Fibroblast of skin of back (primary cell): ENCODE measurements around the gene CAMTA1.
"Not testable (repeated sequence)": the region's sequence is repeated elsewhere in the genome, so short reads cannot be mapped to it uniquely, and the experiment has no call there.

Experiments
- DNase-seq: peaks from one replicate; pipeline ENCODE4 v3.0.0-alpha.2; 2013

Gene CAMTA1

DNA sequence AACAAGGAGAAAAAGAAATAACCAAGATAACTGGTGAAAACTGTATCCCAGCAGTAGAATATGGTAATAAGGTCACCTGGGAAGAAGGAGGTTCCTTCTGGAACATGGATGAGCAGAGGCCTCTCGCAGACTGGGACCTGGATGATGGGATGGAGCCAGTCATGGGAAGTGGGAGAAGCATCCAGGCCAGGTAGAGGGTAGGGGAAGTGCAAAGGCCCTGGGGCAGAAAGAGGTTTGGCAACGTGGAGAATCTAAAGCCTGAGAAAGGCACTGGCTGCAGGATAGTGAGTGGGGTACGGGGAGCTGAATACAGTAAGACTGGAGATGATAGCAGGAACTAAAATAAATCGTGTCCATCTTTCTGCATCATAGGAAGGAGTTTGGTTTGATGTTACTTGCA, 889.7 kb downstream of the CAMTA1 start:
- no peak for DNase-seq

DNA sequence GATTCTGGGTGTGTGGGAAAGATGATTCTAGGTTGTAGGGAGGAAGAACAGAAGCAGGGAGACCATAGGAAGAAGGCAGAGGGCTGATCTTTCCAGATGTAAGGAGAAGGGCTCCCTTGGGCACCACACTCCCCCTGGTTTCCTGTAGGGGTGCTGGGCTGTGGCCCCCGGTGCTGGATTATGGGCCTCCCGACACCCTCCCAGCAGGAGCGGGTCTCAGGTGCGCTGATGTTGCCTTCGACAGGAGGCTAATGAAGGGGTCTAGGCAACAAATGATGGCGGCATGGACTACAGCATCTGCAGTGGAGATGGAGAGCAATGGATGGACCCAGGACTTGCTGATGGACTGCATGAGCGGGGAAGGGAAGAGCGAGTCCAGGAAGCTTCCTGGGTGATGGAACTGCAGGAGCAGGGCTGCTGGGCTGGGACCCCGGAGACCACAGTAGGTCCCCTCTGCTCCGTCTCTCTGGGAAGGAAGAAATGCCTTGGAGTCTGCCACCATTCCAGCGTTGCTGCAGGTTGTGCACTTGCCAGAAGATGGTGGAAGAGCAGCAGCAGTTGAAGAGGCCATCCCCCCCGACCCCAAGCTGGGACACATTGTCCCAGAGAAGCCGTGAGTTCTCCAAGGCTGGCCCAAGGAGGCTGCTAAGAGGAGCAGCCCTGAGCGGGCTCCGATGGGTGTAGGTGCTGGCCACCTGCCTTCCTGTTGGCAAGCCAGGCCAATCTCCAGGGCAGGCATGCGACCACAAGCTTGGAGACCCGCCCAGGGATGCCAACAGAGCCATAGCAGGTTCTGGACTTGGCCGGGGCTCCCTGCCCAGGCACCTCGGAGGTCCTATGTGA, 890.4 kb downstream of the CAMTA1 start:
- no peak for DNase-seq

DNA sequence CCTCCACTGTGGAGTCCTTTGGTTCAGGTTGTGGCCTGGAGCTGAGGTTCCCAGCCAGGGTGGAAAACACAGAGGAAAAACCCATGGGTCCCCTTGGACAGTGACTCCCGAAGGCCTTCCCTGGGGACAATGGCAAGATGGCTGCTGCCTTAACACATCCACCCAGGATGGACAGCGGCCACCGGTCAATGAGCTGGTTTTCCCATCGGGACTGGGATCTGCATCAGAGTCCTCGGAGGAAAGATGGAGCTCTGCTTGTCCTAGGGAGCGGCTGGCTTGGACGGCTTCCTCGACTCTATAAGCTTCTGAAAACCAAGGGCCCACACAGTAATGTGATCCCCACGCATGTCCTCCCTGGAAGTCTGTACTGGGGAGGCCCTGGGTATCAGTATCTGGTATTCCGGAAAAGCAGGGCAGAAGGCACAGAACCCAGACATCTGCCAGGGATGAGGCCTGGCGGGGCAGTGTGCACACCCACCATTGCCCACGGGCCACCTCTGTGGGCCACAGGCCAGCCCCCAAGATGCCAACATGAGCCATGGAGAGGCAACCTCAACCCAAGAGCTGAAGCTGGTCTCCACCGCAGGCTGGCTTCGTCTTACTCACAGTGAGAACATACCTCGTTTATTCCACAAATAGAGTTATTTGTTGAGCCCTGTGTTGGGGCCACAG, 891.2 kb downstream of the CAMTA1 start:
- DNase-seq, result no peak

DNA sequence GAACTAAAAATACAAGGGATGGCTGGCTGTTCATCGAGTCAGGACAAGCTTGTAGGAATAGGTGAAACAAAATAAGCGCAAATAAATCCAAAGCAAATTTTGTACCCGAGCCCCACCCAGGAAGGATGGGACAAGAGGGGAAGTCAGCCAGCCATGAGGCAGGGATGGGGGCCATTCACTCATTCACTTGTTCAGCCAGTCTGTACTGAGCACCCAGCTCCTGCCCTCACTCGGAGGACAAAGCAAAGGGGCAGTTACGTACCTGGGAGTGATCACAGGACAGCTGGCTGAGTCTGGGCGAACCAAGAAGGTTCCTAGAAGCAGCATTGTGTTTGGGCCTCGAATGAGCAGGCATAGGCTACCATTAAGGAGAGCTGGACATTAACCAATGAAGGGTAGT, 891.9 kb downstream of the CAMTA1 start:
- DNase-seq, result no peak

DNA sequence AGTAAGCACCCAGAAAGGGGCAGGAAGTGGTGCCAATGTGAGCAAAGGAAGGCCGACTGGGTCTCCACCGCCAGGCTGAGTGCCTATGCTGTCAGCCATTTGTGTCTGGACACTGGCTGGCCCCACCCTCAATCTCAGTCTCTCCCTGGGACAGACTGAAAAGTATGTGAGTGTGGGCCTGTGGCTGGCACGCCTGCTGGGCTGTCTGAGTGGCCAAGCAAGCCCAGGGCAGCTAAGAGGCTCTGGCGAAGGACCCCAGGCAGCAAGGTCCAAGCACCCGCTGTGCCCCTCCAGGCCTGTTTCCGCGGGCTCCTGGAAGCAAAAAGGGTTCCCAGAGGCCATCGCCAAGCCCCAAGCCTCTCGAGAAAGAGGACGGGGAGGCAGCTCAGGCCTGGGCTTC, 892.6 kb downstream of the CAMTA1 start:
- no peak for DNase-seq

DNA sequence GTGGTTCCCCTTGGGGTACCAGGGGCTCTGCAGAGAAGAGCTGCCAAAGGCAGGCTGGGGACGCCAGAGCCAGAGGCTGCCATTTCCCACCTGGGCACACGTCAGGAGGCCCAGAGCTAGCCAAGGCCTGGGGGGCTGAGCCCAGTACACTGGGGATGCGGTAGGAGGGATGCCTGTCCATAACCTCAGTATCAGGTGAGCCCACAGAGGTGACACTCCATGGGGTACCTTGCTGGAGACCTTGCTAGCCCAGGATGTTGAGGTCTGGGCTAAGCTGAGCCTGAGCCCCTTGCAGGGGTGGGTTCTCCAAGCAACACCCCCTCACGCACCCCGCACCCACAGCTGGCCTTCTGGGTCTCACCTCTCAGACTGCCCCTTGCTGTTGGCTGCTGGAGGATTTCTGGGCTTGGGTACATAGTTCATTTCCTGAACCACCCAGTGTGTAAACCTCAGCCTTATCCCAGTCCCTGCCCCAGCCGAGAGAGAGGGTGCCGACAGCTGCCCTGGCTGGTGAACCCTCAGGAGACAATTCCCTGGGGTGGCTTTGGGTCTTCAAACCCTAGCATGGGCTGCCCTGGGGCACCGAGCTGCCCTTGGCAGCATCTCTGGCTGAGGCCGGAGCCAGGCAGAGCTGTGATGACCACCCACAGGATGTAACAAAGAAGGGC, 893.4 kb downstream of the CAMTA1 start:
- no peak for DNase-seq

DNA sequence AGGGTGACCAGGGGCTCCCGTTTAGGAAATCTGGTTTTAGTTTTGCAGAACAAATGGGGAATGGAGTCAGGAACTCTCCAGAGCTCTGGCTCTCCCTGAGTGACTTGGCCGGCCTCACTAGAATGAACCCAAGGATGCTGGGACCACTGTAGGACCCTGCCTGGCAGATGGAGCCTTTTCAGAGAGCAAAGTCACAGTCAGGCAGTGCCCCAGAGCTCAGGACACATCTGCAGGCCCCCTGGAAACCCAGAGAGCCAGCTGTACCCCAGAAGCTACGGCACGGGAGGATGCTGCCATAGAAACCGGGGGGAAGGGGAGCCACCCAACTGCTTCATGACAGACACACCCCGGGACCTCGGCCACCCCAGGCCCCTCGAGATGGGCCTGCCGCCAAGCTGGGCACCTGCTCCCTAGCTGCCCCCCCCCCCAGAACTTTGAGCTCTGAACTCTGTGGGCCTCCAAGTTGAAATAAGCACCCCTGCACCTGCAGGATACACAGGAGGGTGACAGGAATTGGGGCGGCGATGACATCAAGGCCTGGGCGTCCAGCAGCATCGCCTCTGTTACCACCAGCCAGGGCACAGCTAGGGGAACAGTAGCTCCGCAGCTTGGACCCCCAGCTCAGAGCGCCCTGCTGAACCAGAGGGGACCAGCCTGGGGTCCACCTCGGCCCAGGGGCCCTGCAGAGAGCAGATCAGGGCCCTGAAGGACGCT, 894.1 kb downstream of the CAMTA1 start:
- no peak for DNase-seq

DNA sequence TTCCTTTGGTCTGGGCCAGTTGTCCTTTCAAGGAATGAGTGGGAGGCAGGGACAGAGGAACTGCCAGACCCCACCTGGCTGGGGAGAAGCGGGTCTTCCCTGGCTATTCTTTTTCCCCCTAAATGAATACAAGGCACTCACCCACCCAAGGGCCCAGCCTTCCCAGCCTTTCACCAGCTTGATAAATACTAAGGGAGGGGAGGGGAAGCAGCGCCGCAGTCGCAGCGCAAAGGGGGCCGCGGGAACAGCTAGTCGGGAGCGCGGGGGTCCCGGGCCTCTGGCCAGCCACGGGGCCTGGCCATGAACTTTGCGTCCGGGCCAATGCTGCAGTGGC, 894.6 kb downstream of the CAMTA1 start:
- DNase-seq, result no peak

DNA sequence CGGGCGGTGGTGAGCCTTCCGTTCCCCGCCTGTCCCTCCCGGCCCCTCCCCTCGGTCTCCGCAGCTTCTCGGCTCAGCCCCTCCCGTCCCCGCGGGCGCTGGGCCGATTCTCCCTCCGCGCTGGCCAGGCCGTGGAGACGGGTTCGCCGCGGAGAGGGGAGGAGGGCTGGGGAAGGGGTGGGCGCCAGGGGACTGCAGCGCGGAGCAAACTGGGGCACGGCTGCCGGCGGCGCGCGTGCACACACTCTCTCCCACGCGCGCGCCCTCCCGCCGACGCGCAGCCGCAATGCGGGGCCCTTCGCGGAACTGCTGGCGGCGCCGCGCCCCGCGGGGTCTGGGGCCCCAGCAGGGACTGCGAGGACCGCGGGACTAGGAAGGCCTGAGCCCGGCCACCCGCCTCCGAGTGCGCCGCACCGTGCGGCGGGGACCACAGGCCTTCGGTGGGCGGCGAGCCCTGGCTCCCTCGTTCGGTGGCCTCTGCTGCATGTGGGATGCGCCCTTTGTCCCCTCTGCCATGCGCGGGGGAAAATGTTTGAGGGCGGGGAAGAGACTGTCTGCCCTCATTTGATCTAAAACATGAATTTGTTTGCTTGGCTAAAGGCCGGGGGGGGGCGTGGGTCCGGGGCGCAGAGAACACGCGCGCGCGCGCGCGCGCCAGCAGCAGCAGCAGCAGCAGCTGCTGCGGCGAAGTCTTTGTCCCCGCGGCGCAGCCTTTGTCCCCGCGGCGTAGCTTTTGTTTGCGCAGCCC, 895.1 kb downstream of the CAMTA1 start:
- DNase-seq, result peak; percentile 49

DNA sequence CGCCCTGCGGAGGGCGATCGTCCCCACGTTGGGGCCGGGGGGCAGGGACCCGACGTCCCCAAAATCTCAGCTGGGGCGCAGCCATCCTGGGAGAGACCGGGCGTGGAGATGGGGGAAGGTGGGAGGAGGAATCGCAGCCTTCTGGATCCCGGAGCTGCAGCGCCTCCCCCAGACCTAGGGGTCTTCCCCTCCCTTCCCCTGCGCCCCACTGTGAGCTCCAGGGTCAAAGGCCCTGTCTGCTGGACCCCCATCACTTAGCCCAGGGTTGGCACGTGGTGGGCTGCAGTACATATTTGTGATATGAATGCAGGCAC, 895.7 kb downstream of the CAMTA1 start:
- no peak for DNase-seq

DNA sequence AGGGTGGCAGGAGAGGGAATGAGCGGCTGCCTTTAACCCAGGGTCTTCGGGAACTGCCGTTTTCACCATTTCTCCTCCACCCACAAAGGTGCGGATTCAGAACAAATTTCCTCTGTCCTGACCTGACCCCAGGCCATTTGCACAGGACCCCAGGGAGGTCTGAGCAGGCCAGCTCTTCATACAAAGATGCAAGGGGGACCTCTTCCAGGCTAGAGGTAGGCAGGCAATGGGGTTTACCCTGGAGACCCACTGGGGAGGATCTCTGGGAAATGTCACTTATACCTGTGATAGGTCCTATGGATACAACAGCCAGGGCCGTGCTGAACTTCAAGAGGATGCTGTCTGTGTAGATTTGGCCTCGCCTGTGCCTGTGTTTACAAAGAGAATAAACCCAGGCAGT, 896.1 kb downstream of the CAMTA1 start:
- no peak for DNase-seq

DNA sequence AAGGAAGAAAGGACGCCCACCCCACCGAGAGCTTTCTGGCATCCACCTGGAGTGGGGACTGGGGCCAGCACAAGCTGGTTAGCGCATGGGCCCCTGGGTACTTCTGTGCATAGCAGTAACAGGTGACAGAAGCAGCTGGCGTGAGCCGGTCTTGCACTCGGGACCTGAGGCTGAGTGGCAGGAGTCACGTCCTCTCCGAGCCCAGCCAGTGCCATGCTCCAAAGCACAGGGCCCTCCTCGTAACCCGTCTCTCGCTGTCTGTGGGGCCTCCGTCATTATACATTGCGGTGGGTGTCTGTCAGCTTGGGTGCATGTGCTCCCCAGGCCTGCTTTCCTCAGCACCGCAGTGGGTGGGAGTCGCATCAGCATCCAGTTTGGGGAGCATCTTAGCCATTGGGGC, 898.3 kb downstream of the CAMTA1 start:
- DNase-seq, result no peak

DNA sequence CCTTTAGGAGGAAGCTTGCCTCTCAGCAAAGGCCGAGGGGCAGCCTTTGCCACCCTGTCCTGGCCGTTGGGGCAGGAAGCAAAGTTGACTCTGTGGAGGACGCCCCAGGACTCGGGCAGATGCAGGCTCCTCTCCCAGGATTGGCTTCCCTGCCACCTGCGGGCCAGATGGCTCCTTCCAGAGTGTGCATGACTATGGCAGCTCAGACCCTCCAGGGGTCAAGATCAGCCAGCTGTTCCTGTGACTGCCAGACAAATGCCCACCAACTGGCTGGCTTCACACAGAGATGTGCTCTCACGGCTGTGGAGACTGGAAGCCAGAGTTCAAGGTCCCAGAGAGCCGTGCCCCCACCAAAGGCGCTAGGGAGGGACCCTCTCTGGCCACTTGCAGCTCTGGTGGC, 898.9 kb downstream of the CAMTA1 start:
- no peak for DNase-seq

DNA sequence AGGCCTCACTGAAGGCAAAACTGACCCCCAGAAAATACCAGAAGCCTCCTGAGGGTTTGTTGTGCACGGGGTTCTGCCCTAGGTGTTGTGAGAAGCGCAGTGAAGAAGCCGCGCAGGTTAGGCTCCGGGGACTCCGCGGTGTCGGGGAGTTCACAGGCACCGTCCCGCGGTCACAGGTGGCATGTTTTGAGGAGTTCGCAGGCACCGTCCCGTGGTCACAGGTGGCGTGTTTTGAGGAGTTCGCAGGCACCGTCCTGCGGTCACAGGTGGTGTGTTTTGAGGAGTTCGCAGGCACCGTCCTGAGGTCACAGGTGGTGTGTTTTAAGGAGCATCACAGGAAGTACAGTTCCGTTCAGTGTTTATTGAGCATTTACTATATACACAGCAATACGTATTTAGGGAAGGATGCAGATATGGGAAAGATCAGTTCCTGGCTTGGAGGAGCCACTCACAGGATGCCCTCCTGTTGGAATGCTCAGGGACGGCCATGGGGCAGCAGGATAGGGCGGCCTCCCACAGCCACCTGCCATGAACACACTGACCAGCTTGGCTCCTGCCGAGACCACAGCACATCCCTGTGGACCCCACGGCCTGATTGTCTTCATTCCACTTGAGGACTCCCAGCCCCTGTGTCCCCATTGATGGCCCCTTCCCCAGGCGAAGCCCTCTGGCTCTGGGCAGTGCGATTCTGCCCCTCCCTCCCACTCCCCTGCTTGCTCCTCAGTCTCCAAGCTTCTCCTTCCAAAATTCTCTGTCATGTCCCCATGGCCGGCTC, 899.8 kb downstream of the CAMTA1 start:
- DNase-seq, result no peak

DNA sequence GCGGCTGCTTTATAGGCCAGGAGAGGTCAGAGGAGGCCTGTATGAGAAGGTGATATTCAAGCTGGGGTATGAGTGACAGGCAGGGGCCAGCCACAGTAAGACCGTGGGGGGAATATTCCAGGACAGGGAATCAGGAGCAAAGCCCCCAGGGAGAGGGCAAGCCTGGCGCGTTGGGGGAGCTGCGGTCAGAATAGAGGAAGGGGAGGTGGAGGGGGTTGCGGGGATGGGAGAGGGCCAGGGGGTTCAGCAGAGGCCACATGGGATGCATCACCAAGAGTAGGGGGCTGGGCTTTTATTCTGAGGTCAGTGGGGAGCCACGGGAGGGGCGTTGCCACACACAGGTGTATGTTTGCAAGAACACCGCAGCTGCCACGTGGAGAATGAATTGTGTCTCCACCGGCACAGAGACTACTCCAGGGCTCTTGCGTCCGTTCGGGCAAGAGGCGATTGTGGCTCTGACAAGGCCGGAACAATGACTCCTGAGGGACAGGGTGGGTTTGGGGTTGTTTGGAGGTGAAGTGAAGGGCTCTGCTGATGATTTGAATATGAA, 901.1 kb downstream of the CAMTA1 start:
- no peak for DNase-seq

DNA sequence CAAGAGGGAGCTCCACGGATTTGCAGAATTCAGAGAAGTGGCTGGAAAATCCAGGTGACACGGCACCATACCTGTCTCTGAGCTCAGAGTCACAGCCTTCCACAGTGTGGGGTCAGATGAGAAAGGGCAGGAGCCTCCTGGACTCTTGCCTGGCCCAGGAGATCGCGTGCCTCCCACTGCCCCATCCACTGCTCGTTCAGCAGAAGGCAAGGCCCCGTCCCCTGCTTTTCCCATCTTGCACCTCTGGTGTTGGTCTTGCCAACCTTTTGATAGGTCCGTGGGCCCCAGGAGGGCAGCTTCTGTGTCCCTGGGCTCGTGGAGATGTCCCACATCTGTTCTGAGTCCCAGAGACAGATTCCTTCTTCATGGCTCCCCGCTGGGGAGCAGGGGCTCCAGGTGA, 902.2 kb downstream of the CAMTA1 start:
- DNase-seq, result no peak

DNA sequence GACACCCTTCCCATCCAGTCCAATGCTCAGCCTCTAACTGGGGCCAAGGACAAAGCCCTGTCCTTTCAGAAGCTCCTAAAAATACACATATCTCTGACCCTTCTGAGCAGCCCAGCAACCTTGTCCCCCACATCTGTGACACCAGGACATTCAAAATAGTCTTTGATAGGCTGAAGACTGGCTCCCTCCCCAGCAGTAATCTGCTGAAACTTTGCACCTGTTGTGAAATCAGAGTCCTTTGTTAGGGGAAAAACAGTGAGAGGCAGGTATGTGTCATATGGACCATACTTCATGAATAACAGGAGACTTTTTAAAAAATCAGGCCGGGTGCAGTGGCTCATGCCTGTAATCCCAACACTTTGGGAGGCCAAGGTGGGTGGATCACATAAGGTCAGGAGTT, 903.4 kb downstream of the CAMTA1 start:
- no peak for DNase-seq

DNA sequence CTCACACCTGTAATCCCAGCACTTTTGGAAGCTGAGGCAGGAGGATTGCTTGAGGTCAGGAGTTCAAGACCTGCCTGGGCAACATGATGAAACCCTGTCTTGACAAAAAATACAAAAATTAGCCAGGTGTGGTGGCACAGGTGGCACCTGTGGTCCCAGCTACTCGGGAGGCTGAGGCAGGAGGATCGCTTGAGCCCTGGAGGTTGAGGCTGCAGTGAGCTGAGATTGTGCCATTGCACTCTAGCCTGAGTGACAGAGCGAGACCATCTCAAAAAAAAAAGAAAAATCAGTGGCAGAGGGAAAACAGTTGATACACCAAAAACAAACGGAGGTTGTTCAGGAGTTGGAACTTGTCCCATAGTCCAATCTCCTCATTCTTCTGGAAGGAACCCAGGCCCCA, 904.1 kb downstream of the CAMTA1 start:
- DNase-seq, result not testable (repeated sequence)

DNA sequence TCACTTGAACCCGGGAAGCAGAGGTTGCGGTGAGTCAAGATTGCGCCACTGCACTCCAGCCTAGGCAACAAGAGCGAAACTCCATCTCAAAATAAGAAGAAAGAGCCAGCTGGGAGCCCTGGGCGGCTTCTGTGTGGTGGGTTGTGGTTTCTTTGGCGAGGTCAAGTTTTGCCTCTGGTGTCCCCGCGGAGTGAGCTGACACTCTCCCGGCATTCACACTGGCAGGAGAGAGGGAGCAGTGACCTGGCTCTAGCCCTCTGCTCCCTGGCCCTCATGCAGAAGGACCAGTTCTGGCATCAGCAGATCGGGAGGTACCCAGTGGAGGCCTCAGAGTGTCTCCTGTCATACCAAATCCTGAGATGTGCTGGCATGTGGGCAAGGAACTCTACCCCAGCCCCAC, 904.8 kb downstream of the CAMTA1 start:
- DNase-seq, result no peak

DNA sequence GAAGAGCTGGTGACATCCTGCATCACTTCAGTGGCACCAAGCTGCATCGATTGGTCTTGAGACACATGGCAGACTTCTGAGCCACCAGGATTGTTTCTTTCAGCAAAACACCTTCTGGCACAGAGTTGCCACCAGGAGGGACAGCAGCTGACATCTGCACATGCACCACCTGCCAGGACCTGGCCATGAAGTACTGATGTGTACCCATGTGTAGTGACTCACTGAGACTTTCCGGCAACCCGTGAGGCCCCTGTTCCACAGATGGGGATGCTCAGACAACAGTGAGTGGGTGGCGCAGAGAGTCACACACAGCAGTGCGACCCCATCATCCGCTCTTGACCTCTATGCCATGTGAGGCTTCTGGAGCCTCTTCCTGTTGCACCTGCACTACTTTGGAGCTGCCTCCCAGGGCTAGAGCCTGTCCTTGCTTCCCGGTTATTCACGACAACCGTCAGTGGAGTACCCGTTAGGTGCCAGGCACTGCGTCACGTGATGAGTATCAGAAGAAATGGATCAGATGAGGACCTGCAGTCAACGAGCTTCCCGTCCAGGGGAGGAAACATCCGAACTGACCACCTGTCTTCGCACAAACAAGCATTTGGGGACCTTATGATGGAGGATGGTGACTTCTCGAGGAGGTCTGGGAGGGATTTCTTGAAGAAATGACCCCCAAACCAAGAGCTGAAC, 905.4 kb downstream of the CAMTA1 start:
- DNase-seq, result no peak

DNA sequence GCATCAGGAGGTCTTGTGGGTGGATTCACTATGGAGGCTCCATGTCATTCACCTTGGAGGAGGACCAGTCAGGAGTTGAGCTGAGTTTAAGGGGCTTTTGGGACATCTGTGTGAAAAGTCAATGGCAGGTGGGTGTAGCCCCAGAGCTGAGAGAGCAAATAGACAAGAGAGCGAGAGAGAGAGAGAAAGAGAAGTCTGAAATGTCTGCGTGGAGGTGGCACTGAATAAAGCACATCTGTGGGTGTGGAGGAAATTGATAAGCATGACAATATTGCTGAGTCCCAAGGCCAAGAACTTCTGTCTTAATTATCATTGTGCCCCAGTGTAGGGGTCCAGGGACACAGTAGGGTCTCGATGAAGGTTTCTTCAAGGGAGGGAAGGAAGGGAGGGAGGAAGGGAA, 906.3 kb downstream of the CAMTA1 start:
- DNase-seq, result no peak
